Fibroblast of the conjunctiva (primary cell): Measurements from ENCODE around the gene SLC44A4.
"Not testable (repeated sequence)": the region's sequence is repeated elsewhere in the genome, so short reads cannot be mapped to it uniquely, and the experiment has no call there.

Experiments used
- DNase-seq: peaks from one replicate; pipeline ENCODE4 v3.0.0-alpha.2; 2010; ENCODE audit warnings: low read depth

SLC44A4 gene

DNA sequence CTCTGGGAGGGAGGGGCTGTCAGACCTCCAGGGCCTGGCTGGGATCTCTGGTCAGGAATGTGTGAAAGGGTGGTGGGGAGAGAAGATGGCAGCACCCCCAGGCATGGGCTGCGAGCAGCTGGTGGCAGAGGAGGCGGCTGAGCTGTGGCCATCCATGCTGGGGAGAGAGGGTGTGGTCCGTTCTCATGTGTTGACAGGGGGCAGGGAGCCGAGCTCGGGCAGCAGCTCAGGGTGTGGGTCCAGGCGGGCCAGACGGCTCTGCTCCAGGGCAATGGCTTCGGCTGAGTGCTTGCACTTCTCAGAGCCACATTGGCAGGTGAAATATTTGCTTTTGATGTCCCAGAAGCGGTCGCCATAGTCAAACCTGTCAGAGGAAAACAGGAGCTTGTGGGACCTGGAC lies 1.1 kb upstream of the SLC44A4 start:
- DNase-seq: no peak

DNA sequence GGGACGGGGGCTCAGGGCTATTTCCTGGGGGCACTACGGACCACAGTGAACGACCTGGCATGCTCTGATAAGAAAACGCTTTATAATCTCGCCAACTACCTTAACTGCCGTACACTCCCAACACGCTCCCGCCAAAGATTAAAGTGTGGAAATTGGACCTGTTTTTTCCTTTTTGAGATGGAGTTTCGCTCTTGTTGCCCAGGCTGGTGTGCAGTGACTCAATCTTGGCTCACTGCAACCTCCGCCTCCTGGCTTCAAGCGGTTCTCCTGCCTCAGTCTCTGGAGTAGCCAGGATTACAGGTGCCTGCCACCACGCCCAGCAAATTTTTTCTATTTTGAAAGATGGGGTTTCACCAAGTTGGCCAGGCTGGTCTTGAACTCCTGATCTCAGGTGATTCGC lies 346 bp upstream of the SLC44A4 start:
- DNase-seq: no peak

GRCh38 chr6:31878222-31878621 lies 575 bp downstream of the SLC44A4 start:
- no peak for DNase-seq

- no peak for DNase-seq
Measured at GRCh38 chr6:31877651-31878161, 1.1 kb downstream of the SLC44A4 start.

- no peak for DNase-seq
Measured at GRCh38 chr6:31877125-31877650, 1.6 kb downstream of the SLC44A4 start.

GRCh38 chr6:31876357-31876756 lies 2.4 kb downstream of the SLC44A4 start:
- no peak for DNase-seq

DNA sequence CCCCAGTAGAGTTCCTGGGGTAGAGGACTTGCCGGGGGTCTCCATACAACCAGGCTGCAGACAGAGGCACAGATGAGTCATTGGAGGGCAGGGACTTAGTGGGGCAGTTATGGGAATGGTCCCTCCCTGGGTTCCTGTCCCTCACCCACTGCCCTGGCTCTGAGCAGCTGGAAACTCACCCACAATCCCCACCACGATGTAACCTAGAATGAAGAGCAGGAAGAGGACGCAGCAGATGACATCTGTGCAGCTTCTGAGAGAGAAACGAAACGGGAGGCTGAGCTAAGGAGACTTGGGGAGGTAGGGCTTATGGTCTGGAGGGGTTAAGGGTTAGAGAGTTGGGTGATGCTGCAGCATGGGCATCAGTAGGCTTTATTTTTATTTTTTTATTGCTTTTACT lies 2.9 kb downstream of the SLC44A4 start:
- no peak for DNase-seq

- no peak for DNase-seq
Measured at GRCh38 chr6:31874836-31875572, 3.8 kb downstream of the SLC44A4 start.

DNA sequence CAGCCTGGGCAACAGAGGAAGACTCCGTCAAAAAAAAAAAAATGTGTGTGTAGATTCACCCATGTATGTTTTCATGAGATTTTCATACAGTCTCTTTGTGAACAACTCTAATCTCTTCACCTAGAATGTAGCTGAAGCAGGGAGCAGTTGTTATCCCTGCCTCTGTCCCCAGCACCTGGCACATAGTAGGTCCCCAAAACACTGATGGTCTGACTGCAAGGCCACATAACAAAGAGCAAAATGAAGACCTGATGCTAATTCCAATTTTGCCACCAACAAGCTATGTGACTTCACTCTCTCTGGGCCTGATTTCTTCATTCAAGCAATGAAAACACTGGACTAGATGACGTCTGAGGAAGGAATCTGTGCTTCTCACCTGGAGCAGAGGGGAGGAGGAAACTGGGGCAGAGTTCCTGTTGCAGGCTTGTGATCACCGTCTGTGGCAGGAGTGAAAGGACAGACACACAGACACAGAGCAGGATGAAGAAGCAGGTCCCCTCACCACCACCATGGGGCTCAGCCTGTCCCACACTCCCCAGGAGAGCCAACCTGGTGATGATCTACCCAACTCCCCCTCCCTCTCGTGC lies 4.6 kb downstream of the SLC44A4 start:
- DNase-seq: no peak

GRCh38 chr6:31871046-31871659 lies 7.6 kb downstream of the SLC44A4 start:
- DNase-seq: no peak

GRCh38 chr6:31870385-31870921 lies 8.3 kb downstream of the SLC44A4 start:
- no peak for DNase-seq

- DNase-seq: no peak
Measured at GRCh38 chr6:31869343-31869742, 9.5 kb downstream of the SLC44A4 start.

- not testable (repeated sequence) for DNase-seq
Measured at GRCh38 chr6:31868658-31868971, 10.2 kb downstream of the SLC44A4 start.

DNA sequence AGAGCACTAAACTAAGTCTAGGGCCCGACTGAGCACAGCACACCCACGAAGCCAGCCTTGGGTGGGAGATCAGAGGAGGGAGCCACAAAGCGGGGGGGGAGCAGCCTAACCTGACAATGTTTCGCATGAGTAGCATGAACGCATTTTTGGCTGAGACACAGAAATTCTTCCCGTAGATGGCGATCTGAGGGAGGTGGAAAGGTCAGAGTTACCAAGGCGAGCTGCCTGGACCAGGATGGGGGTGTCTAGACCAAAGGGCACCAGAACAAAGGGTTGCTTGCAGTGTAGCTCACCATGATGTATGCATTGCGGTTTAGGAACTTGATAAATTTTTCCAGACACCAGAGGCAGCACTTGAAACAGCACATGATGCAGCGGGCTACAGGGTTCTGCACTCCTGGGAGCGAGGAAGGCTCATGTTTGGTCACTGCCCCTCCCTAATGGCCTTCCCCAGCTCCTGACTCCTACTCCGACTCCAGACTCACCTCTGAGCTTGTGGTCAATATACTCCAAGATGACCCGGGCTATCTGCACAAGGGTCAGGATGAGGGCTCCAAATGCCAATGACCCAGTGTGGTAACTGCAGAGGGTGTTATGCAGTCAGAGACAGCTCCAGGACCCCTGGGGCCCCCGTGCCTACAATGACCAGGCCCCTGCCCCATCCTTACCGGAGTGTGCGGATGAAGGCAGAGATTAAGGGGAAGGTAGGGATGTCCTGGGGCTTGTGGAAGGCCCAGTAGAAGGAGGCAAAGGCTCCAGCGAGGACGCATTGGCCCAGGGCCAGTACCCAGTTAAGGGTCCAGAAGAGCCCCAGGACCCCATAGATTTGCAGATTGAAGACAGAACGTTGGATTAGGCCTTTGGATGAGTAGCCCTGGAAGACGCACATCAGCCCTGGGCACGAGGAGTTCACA lies 13.3 kb downstream of the SLC44A4 start:
- no peak for DNase-seq

- no peak for DNase-seq
Measured at GRCh38 chr6:31864818-31865204, 14.0 kb downstream of the SLC44A4 start.

DNA sequence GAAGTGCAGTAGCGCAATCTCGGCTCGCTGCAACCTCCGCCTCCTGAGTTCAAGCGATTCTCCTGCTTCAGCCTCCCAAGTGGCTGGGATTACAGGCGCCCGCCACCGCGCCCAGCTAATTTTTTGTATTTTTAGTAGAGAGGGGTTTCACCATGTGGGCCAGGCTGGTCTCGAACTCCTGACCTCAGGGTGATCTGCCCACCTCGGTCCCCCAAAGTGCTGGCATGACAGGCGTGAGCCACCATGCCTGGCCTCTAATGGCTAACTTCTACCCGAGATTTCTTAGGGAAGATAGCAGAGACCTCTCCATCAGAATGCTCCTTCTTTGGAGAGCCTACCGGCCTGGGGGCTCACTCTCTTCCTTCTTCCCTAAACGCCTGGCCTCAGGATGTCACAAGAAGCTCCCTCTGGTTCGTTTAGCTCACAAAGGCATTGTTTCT lies 14.7 kb downstream of the SLC44A4 start:
- not testable (repeated sequence) for DNase-seq

DNA sequence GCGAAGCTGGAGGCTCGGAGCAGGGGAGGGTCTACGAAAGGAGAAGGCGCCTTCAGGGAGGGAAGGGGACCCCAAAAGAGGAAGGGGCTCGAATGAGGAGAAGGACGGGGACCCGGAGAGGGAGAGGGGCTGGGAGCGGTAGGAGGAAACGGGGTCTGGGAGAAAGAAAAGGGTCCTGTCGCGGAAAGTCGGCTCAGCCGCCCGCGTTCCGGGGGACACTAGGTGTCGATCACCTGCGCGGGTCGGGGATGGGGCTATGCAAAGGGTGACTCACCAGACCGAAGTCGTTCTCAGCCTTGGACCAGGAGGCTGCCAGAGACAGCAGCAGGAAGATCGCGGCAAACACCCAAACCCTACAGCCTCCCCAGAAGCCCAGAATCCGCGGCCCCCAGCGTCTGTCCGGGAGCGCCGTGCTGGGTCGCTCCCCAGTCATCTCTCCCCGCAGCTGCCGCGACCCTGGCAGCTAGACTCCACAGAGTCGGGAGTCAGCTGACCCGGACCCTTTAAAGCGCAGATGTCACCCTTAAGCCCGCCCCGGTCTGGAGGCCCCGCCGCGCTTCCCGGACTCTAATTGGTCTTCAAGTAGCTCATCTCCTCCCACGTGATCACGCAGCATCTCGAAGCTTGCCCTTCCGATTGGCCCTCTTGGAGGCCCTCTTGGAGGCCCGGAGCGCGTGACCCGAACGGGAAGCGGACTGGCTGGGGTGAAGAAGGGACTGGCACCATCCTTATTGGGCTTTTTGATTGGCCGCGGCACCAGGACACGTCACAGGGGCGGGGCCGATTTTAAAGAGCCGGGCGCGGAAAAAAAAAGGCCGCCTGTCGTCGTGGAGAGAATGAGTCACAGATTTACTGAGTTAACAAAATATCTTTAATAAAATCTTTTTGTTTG lies 16.2 kb downstream of the SLC44A4 start, which contains the start of gene NEU1:
Gene NEU1, minus strand, starts transcription at position 478 of the 892 bp plus-strand sequence. Its CDS starts 45 bp downstream, at position 433.
- peak; percentile 100 for DNase-seq

- DNase-seq: no peak
Measured at GRCh38 chr6:31861919-31862343, 16.9 kb downstream of the SLC44A4 start.

GRCh38 chr6:31861150-31861549 lies 17.6 kb downstream of the SLC44A4 start:
- no peak for DNase-seq

DNA sequence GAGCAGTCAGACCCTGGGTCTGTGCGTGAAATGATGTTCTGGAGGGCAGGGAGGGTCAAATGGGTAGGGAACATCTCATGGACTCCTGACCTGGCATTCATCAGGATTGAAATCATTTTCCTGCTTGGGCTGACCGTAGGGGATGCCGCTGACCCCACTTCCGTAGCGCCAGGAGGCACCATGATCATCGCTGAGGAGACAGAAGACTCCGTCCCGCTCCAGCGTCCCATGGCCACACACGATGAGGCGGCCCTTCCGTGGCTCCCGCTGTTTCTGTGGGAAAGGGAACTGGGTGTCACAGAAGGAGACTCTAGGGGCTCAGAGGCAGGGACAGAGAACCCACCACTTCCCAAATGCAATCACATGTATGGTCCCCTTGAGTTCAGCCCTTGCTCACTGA lies 18.4 kb downstream of the SLC44A4 start:
- no peak for DNase-seq

DNA sequence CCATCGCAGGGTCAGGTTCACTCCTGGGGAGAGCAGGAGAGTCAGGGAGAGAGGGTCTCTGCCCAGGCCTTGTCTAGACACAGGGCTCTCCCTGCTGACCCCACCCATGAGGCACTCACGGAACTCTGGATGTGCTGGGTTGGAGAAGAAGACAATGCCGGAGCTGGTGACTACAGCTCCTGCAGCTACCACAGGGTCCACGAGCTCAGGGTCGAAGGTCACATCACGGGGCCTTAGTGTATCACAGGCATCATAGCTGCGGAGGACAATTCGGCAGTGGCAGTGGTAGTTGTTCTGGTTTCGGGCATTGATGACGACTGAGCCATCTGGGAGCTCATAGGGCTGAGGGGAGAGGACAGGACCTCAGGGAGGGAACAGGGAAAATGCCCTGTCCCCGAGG lies 18.9 kb downstream of the SLC44A4 start:
- DNase-seq: no peak
